ENCODE measurements around the gene RCE1. TPM values are rescaled to one million over a fixed set of nuclear protein-coding genes. Genes with fewer than 3 reads are reported as not detected.

Gene RCE1
- total RNA-seq, 1 experiment from 2014 or later = 20.4 TPM

DNA sequence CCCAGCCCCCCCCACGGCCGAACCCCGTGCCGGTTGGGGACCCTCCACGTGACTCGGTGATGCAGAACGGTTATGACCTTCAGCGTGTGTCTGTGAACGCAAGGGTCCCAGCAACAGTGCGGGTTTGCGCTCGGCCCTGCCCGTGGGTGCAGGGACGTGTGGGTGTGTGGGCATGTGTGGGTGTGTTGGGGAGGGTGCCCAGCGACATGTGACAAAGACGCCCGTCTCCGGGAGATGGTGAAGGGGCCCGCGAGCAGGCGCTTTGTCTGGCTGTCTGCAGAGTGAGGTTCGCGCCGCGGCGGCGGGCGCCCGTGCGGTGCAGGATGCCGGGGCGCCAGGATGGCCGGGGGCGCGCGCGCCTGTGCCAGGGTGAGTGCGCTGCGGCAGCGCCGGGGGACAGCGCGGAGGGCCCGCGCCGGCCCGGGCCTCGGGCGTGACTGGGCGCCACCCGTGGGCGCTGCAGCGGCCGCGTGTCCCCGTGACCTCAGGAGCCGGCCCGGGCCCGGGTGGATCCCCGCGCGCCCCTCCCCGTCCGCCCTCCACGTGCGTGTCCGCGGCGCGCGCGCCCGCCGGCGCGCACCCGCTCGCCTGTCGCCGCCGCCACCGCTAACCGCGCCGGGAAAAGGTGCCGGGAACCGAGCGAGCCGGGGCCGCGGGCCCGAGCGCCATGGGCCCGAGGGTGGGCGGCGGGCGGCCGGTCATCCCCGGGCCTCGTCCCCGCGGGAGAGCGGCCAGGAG is 13.4 kb downstream of the RCE1 start, which contains the start of gene LRFN4:
TSS of gene LRFN4 (plus strand) at position 569 of the 738 bp plus-strand sequence. CDS start 681 bp downstream, outside the sequence.
- peaks cover 21% of the 10 kb centered on the region for H3K4me1 ChIP-seq (ENCODE audit: low read length)
- no peaks in the 10 kb centered on the region for H4K20me1 ChIP-seq (ENCODE audit: insufficient read depth, low read depth, low read length)
- H3K4me3 ChIP-seq (ENCODE audit: low read length) = peak within 1 kb of the TSS; percentile 97
- H3K27me3 ChIP-seq (ENCODE audit: low read length) = no peaks in the 10 kb centered on the region
- no peaks in the 10 kb centered on the region for H3K9me2 ChIP-seq (replicated peaks; ENCODE audit: insufficient read depth, low read length)
- H3K4me2 ChIP-seq (ENCODE audit: low read depth, low read length, poor library complexity, severe bottlenecking) = peak within 1 kb of the TSS; percentile 94
- H3K9me3 ChIP-seq (ENCODE audit: low read length) = no peaks in the 10 kb centered on the region
- peak within 1 kb of the TSS; percentile 96; the same call in 1 of the 2 replicates for H2AFZ ChIP-seq (ENCODE audit: low read length)
- 0 out of 2 replicates have a peak, but pooled peaks cover 5% of the 10 kb centered on the region for H3K79me2 ChIP-seq (ENCODE audit: low read length)
- no peak for DNase-seq
- no peaks in the 10 kb centered on the region for H3K36me3 ChIP-seq (ENCODE audit: insufficient read depth, low read length)
- H3K27ac ChIP-seq (ENCODE audit: low read length) = peak within 1 kb of the TSS; percentile 52
- H3K9ac ChIP-seq (ENCODE audit: low read length) = peak within 1 kb of the TSS; percentile 86

DNA sequence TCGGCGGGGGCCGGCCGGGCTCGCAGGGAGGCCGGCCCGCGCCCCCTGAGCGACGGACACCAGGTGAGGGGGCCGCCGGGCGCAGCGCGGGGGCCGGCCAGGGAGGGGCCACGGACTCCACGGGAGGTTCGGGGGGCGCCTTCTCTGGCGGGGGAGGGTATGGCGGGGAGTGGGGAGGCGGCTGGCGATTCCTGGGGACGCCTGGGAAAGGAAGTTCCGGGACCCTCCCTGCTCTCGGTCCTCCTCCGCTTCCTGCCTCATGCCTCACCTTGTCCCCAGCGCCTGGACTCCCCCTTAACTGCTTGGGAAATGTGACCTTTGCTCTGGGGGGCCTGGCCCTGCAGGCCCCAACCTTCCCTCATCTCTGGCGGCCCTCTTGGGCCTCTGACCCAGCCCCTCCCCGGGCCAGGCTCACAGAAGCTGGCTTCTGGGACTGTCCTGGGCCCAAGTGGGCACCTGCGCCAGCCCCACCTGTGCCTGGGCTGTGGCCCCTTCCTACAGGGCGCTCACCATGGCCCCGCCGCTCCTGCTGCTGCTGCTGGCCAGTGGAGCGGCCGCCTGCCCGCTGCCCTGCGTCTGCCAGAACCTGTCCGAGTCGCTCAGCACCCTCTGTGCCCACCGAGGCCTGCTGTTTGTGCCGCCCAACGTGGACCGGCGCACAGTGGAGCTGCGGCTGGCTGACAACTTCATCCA is 14.1 kb downstream of the RCE1 start:
- H4K20me1 ChIP-seq (ENCODE audit: insufficient read depth, low read depth, low read length) = no peaks in the 10 kb centered on the region
- 0 out of 2 replicates have a peak, but pooled peaks cover 5% of the 10 kb centered on the region for H3K79me2 ChIP-seq (ENCODE audit: low read length)
- H3K9ac ChIP-seq (ENCODE audit: low read length) = peak overlapping the region; percentile 86
- H3K27ac ChIP-seq (ENCODE audit: low read length) = no peak overlapping the region
- no peaks in the 10 kb centered on the region for H3K27me3 ChIP-seq (ENCODE audit: low read length)
- H3K4me1 ChIP-seq (ENCODE audit: low read length) = peaks cover 14% of the 10 kb centered on the region
- peak overlapping the region; percentile 72 for H3K4me2 ChIP-seq (ENCODE audit: low read depth, low read length, poor library complexity, severe bottlenecking)
- no peaks in the 10 kb centered on the region for H3K9me3 ChIP-seq (ENCODE audit: low read length)
- no peaks in the 10 kb centered on the region for H3K9me2 ChIP-seq (replicated peaks; ENCODE audit: insufficient read depth, low read length)
- no peaks in the 10 kb centered on the region for H3K36me3 ChIP-seq (ENCODE audit: insufficient read depth, low read length)
- peak overlapping the region; percentile 73 for H3K4me3 ChIP-seq (ENCODE audit: low read length)
- no peak overlapping the region for H2AFZ ChIP-seq (ENCODE audit: low read length)
- DNase-seq = no peak

DNA sequence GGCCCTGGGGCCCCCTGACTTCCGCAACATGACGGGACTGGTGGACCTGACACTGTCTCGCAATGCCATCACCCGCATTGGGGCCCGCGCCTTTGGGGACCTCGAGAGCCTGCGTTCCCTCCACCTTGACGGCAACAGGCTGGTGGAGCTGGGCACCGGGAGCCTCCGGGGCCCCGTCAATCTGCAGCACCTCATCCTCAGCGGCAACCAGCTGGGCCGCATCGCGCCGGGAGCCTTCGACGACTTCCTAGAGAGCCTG is 14.6 kb downstream of the RCE1 start:
- peak overlapping the region; percentile 86; the same call in 1 of the 2 replicates for H3K9ac ChIP-seq (ENCODE audit: low read length)
- peak overlapping the region; percentile 73 for H3K4me3 ChIP-seq (ENCODE audit: low read length)
- no peak overlapping the region for H3K27ac ChIP-seq (ENCODE audit: low read length)
- H4K20me1 ChIP-seq (ENCODE audit: insufficient read depth, low read depth, low read length) = no peaks in the 10 kb centered on the region
- no peaks in the 10 kb centered on the region for H3K9me2 ChIP-seq (replicated peaks; ENCODE audit: insufficient read depth, low read length)
- H3K27me3 ChIP-seq (ENCODE audit: low read length) = no peaks in the 10 kb centered on the region
- peaks cover 13% of the 10 kb centered on the region for H3K4me1 ChIP-seq (ENCODE audit: low read length)
- H3K79me2 ChIP-seq (ENCODE audit: low read length) = 0 out of 2 replicates have a peak, but pooled peaks cover 5% of the 10 kb centered on the region
- no peaks in the 10 kb centered on the region for H3K9me3 ChIP-seq (ENCODE audit: low read length)
- no peaks in the 10 kb centered on the region for H3K36me3 ChIP-seq (ENCODE audit: insufficient read depth, low read length)
- H3K4me2 ChIP-seq (ENCODE audit: low read depth, low read length, poor library complexity, severe bottlenecking) = peak overlapping the region; percentile 72
- no peak for DNase-seq
- no peak overlapping the region for H2AFZ ChIP-seq (ENCODE audit: low read length)

DNA sequence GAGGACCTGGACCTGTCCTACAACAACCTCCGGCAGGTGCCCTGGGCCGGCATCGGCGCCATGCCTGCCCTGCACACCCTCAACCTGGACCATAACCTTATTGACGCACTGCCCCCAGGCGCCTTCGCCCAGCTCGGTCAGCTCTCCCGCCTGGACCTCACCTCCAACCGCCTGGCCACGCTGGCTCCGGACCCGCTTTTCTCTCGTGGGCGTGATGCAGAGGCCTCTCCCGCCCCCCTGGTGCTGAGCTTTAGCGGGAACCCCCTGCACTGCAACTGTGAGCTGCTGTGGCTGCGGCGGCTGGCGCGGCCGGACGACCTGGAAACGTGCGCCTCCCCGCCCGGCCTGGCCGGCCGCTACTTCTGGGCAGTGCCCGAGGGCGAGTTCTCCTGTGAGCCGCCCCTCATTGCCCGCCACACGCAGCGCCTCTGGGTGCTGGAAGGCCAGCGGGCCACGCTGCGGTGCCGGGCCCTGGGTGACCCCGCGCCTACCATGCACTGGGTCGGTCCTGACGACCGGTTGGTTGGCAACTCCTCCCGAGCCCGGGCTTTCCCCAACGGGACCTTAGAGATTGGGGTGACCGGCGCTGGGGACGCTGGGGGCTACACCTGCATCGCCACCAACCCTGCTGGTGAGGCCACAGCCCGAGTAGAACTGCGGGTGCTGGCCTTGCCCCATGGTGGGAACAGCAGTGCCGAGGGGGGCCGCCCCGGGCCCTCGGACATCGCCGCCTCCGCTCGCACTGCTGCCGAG is 15.1 kb downstream of the RCE1 start:
- H3K9ac ChIP-seq (ENCODE audit: low read length) = no peak overlapping the region

DNA sequence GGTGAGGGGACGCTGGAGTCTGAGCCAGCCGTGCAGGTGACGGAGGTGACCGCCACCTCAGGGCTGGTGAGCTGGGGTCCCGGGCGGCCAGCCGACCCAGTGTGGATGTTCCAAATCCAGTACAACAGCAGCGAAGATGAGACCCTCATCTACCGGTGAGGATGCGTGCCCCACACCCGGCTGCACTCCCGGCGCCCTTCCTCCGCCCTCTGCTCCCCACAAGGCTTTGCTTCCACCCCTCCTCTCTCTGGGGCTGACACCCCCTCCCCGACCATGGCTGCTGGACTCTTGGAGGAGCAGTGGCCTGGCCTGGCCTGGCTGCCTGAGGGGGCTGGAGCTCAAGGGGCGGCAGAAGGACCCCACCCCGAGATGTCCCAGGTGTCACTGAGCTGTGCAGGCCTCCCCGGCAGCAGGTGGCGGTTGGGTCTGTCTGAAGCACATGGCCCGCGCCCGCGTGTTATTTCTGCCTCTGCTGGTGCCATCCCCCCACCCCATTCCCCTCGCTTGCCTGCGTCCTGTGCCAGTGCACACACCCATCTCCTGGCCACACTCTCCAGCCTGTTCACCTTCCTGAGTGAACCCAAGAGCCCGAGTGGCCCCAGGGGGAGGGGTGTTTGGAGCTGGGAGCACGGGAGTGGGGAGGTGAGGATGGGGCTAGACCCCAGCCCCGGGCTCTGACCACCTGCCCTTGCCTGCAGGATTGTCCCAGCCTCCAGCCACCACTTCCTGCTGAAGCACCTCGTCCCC is 15.9 kb downstream of the RCE1 start:
- no peaks in the 10 kb centered on the region for H3K9me3 ChIP-seq (ENCODE audit: low read length)
- H3K4me1 ChIP-seq (ENCODE audit: low read length) = peaks cover 13% of the 10 kb centered on the region
- H3K9me2 ChIP-seq (replicated peaks; ENCODE audit: insufficient read depth, low read length) = no peaks in the 10 kb centered on the region
- no peak overlapping the region for H3K4me2 ChIP-seq (ENCODE audit: low read depth, low read length, poor library complexity, severe bottlenecking)
- no peak overlapping the region for H3K4me3 ChIP-seq (ENCODE audit: low read length)
- no peak overlapping the region for H3K9ac ChIP-seq (ENCODE audit: low read length)
- H3K27me3 ChIP-seq (ENCODE audit: low read length) = no peaks in the 10 kb centered on the region
- H4K20me1 ChIP-seq (ENCODE audit: insufficient read depth, low read depth, low read length) = no peaks in the 10 kb centered on the region
- DNase-seq = no peak
- H3K79me2 ChIP-seq (ENCODE audit: low read length) = 0 out of 2 replicates have a peak, but pooled peaks cover 5% of the 10 kb centered on the region
- no peaks in the 10 kb centered on the region for H3K36me3 ChIP-seq (ENCODE audit: insufficient read depth, low read length)
- no peak overlapping the region for H3K27ac ChIP-seq (ENCODE audit: low read length)
- no peak overlapping the region for H2AFZ ChIP-seq (ENCODE audit: low read length)

More for the DNA sequence above, 15.1 kb downstream of the RCE1 start:
- Histone ChIP-seq H3K9me3 (ENCODE audit: low read length) (no peaks in the 10 kb centered on the region), H4K20me1 (ENCODE audit: insufficient read depth, low read depth, low read length) (no peaks in the 10 kb centered on the region), H3K4me1 (ENCODE audit: low read length) (peaks cover 13% of the 10 kb centered on the region), H3K4me2 (ENCODE audit: low read depth, low read length, poor library complexity, severe bottlenecking) (no peak overlapping the region), H3K79me2 (ENCODE audit: low read length) (0 out of 2 replicates have a peak, but pooled peaks cover 5% of the 10 kb centered on the region), H3K27ac (ENCODE audit: low read length) (no peak overlapping the region), H3K36me3 (ENCODE audit: insufficient read depth, low read length) (no peaks in the 10 kb centered on the region), H2AFZ (ENCODE audit: low read length) (no peak overlapping the region), H3K27me3 (ENCODE audit: low read length) (no peaks in the 10 kb centered on the region), H3K4me3 (ENCODE audit: low read length) (no peak overlapping the region; the same call in 1 of the 2 replicates), H3K9me2 (replicated peaks; ENCODE audit: insufficient read depth, low read length) (no peaks in the 10 kb centered on the region)
- no peak for DNase-seq

DNA sequence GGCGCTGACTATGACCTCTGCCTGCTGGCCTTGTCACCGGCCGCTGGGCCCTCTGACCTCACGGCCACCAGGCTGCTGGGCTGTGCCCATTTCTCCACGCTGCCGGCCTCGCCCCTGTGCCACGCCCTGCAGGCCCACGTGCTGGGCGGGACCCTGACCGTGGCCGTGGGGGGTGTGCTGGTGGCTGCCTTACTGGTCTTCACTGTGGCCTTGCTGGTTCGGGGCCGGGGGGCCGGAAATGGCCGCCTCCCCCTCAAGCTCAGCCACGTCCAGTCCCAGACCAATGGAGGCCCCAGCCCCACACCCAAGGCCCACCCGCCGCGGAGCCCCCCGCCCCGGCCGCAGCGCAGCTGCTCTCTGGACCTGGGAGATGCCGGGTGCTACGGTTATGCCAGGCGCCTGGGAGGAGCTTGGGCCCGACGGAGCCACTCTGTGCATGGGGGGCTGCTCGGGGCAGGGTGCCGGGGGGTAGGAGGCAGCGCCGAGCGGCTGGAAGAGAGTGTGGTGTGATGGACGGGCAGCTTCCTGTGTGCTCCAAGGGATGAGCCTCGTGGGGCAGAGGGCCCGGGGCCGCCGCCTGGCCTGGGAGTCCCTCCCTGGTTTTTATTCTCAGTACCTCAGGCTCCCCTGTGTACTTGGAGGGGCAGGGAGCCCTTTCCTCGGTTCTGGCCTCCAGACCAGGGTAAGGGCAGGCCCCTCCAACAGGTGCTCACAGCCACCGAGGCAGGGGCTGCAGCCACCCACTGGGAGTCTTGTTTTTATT is 16.6 kb downstream of the RCE1 start:
- no peak overlapping the region for H3K9ac ChIP-seq (ENCODE audit: low read length)
- H4K20me1 ChIP-seq (ENCODE audit: insufficient read depth, low read depth, low read length) = no peaks in the 10 kb centered on the region
- no peak overlapping the region for H3K27ac ChIP-seq (ENCODE audit: low read length)
- 0 out of 2 replicates have a peak, but pooled peaks cover 5% of the 10 kb centered on the region for H3K79me2 ChIP-seq (ENCODE audit: low read length)
- H3K36me3 ChIP-seq (ENCODE audit: insufficient read depth, low read length) = no peaks in the 10 kb centered on the region
- H3K4me2 ChIP-seq (ENCODE audit: low read depth, low read length, poor library complexity, severe bottlenecking) = no peak overlapping the region
- no peak overlapping the region for H2AFZ ChIP-seq (ENCODE audit: low read length)
- no peaks in the 10 kb centered on the region for H3K27me3 ChIP-seq (ENCODE audit: low read length)
- H3K9me3 ChIP-seq (ENCODE audit: low read length) = no peaks in the 10 kb centered on the region
- no peak overlapping the region for H3K4me3 ChIP-seq (ENCODE audit: low read length)
- H3K9me2 ChIP-seq (replicated peaks; ENCODE audit: insufficient read depth, low read length) = no peaks in the 10 kb centered on the region
- peaks cover 21% of the 10 kb centered on the region for H3K4me1 ChIP-seq (ENCODE audit: low read length)
- DNase-seq = no peak

DNA sequence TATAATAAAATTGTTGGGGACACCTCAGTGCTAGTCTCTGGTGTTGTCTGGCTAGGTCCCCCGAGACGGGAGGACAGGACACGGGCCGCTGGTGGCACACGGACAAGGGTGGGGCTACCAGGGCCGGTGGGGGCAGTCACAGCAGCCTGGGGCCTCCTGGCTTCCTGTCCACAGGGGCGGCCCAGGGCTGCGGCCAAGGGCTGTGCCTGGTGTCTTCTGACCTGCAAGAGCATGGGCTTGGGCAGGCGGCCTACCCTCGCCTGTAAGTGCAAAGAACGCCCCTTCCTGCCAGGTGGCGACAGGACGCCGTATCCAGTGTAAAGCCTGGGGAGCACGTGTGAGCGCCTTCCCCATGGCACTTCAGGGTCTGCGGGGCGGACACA is 17.2 kb downstream of the RCE1 start:
- Histone ChIP-seq H3K9me2 (replicated peaks; ENCODE audit: insufficient read depth, low read length) (no peaks in the 10 kb centered on the region), H3K4me2 (ENCODE audit: low read depth, low read length, poor library complexity, severe bottlenecking) (no peak overlapping the region), H3K9ac (ENCODE audit: low read length) (no peak overlapping the region), H3K9me3 (ENCODE audit: low read length) (no peaks in the 10 kb centered on the region), H3K4me1 (ENCODE audit: low read length) (peaks cover 20% of the 10 kb centered on the region), H2AFZ (ENCODE audit: low read length) (no peak overlapping the region), H3K27me3 (ENCODE audit: low read length) (no peaks in the 10 kb centered on the region), H4K20me1 (ENCODE audit: insufficient read depth, low read depth, low read length) (no peaks in the 10 kb centered on the region), H3K36me3 (ENCODE audit: insufficient read depth, low read length) (no peaks in the 10 kb centered on the region), H3K79me2 (ENCODE audit: low read length) (0 out of 2 replicates have a peak, but pooled peaks cover 5% of the 10 kb centered on the region), H3K4me3 (ENCODE audit: low read length) (no peak overlapping the region), H3K27ac (ENCODE audit: low read length) (no peak overlapping the region)
- no peak for DNase-seq
